GM23248 (cell line): ENCODE data around the gene RTN4RL1. TPM values are rescaled to one million over a fixed set of nuclear protein-coding genes. Genes with fewer than 3 reads are reported as not detected.
"Not testable (repeated sequence)": the region's sequence is repeated elsewhere in the genome, so short reads cannot be mapped to it uniquely, and the experiment has no call there.

Source experiments
- DNase-seq: peaks from one replicate; pipeline ENCODE4 v3.0.0-alpha.2; 2015
- H2AFZ ChIP-seq: fragments of 200-600 bp; sonication (generic); 2 replicates; pipeline ENCODE4 v1.6.1; 2016; ENCODE audit warnings: antibody characterized with exemption
- H3F3A ChIP-seq: fragments of 200-600 bp; sonication (generic); 2 replicates; pipeline ENCODE4 v1.6.1; 2016; ENCODE audit warnings: mild to moderate bottlenecking, antibody characterized with exemption, mixed run types; ENCODE audit not compliant: insufficient read depth
- H3K27ac ChIP-seq: fragments of 200-600 bp; sonication (generic); 2 replicates; pipeline ENCODE4 v1.5.1; 2016; ENCODE audit warnings: mild to moderate bottlenecking
- H3K27me3 ChIP-seq: fragments of 200-600 bp; sonication (generic); replicated peaks from 2 replicates; pipeline ENCODE4 v1.6.1; 2016; ENCODE audit warnings: mild to moderate bottlenecking; ENCODE audit not compliant: insufficient read depth
- H3K36me3 ChIP-seq: fragments of 200-600 bp; sonication (generic); 2 replicates; pipeline ENCODE4 v1.6.1; 2016; ENCODE audit warnings: low read depth, mild to moderate bottlenecking
- H3K4me1 ChIP-seq: fragments of 200-600 bp; sonication (generic); 2 replicates; pipeline ENCODE4 v1.6.1; 2016; ENCODE audit warnings: mild to moderate bottlenecking; ENCODE audit not compliant: insufficient read depth
- H3K4me2 ChIP-seq: fragments of 200-600 bp; sonication (generic); one replicate; pipeline ENCODE4 v1.6.1; 2016; ENCODE audit warnings: mild to moderate bottlenecking; ENCODE audit not compliant: unreplicated experiment
- H3K4me3 ChIP-seq: fragments of 200-600 bp; sonication (generic); 2 replicates; pipeline ENCODE4 v1.5.1; 2016; ENCODE audit warnings: mild to moderate bottlenecking
- H3K79me2 ChIP-seq: fragments of 200-600 bp; sonication (generic); 2 replicates; pipeline ENCODE4 v1.6.1; 2016; ENCODE audit warnings: mild to moderate bottlenecking; ENCODE audit not compliant: insufficient read depth
- H3K9ac ChIP-seq: fragments of 200-600 bp; sonication (generic); 2 replicates; pipeline ENCODE4 v1.6.1; 2016; ENCODE audit warnings: mild to moderate bottlenecking
- H3K9me2 ChIP-seq: fragments of 200-600 bp; sonication (generic); 2 replicates; pipeline ENCODE4 v1.6.1; 2016; ENCODE audit warnings: mixed run types, mild to moderate bottlenecking, moderate library complexity; ENCODE audit not compliant: insufficient read depth
- H3K9me3 ChIP-seq: fragments of 200-600 bp; sonication (generic); one replicate; pipeline ENCODE4 v1.6.1; 2017; ENCODE audit warnings: low read depth
- H4K20me1 ChIP-seq: fragments of 200-600 bp; sonication (generic); 2 replicates; pipeline ENCODE4 v1.6.0; 2016; ENCODE audit not compliant: insufficient read depth
- EZH2 ChIP-seq: fragments of 200-600 bp; sonication (generic); IDR thresholded peaks from 2 replicates; pipeline ENCODE4 v1.6.1; 2018; ENCODE audit warnings: antibody characterized with exemption, mild to moderate bottlenecking; ENCODE audit not compliant: insufficient read depth, poor library complexity, severe bottlenecking
- EZH2phosphoT487 ChIP-seq: fragments of 200-600 bp; sonication (generic); IDR thresholded peaks from 2 replicates; pipeline ENCODE4 v1.6.1; 2018; ENCODE audit warnings: antibody characterized with exemption, moderate library complexity, mild to moderate bottlenecking, low read depth; ENCODE audit not compliant: insufficient read depth
- WGBS, 2 experiments: methylation state at CpG; one replicate each; pipeline ENCODE4 v1.1.6; 2015 to 2017; ENCODE audit warnings: low lambda C conversion rate in 2 of 2, low coverage in 1 of 2; ENCODE audit errors: missing lambda C conversion rate in 2 of 2; 5-methylcytosine and 5-hydroxymethylcytosine counted together
- in situ Hi-C: fragments of 300-500 bp; cut with MboI; formaldehyde crosslinking; loops from 2 replicates; pipeline ENCODE4 v1.15.0; 2020
- polyA plus RNA-seq: library from polyadenylated mRNA; unstranded; fragments of >200 nt; fragmentation: Nextera tagmentation; extraction: Ambion mirVana; gene quantifications from 2 replicates; pipeline ENCODE4 v1.2.1, GENCODE V29; 2016
- total RNA-seq: library from RNA; depleted of rRNA; stranded (reverse); fragments of >200 nt; shearing (Covaris generic); gene quantifications from 2 replicates; pipeline ENCODE4 v1.2.3, GENCODE V29; 2014

RTN4RL1 gene
- total and polyA plus RNA-seq, 2 experiments from 2014 or later, result 0.22 TPM; not detected in 1

DNA sequence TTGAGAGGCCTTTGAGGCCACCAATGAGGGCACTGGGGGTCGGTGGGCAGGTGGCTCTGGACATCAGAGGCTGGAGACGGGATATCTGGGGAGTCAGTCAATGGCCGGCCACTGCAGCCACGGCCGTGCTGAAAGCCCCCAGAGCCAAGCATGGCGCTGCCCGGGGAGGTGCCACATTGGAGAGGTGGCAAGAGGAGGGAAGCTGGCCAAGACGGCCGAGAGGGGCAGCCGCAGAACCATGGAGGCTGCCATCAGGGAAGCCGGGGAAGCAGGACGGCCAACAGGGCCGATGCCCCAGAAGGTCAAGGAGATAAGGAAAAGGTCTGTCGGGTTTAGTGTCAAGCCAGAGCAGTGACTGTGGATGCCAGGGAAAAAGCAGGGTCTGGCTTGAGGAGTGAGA lies 9.8 kb downstream of the RTN4RL1 start:
- H3K4me3 ChIP-seq, result no peak overlapping the region

DNA sequence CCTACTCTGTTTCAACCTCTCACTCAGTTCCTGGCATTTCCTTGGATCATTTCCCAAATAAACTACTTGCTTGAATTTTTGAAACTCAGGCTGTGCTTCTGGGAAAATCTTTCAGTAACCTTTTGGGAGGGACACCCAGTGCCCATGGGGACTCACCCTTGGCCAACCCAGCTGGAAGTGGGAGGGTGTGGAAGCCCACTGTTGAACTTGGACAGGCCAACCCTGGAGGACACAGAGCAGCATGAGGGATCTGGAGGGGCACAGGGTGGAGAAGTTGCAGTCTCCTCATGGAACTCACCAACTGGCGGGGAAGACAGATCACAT lies 11.2 kb downstream of the RTN4RL1 start:
- TF ChIP-seq EZH2 (no peak), EZH2phosphoT487 (no peak)

More for the DNA sequence above, 9.8 kb downstream of the RTN4RL1 start:
- no peak overlapping the region for H3K4me2 ChIP-seq
- TF ChIP-seq EZH2, result no peak
- TF ChIP-seq EZH2phosphoT487, result no peak
- peaks cover 21% of the 10 kb centered on the region for H3K27me3 ChIP-seq
- H3K9me3 ChIP-seq, result no peaks in the 10 kb centered on the region
- no peaks in the 10 kb centered on the region for H3K9me2 ChIP-seq
- no peaks in the 10 kb centered on the region for H3K79me2 ChIP-seq
- WGBS, 2 experiments, result 71 to 79% methylated on average over 13 to 14 of the region's 14 CpGs
- H4K20me1 ChIP-seq, result no peaks in the 10 kb centered on the region
- peaks cover 7% of the 10 kb centered on the region; the same call in 1 of the 2 replicates for H3K4me1 ChIP-seq
- in situ Hi-C loops, result no loop called here
- 0 out of 2 replicates have a peak, but pooled peaks cover 8% of the 10 kb centered on the region for H3F3A ChIP-seq
- no peak overlapping the region for H3K9ac ChIP-seq
- H2AFZ ChIP-seq, result no peak overlapping the region
- H3K36me3 ChIP-seq, result no peaks in the 10 kb centered on the region
- H3K27ac ChIP-seq, result no peak overlapping the region
- DNase-seq, result no peak

DNA sequence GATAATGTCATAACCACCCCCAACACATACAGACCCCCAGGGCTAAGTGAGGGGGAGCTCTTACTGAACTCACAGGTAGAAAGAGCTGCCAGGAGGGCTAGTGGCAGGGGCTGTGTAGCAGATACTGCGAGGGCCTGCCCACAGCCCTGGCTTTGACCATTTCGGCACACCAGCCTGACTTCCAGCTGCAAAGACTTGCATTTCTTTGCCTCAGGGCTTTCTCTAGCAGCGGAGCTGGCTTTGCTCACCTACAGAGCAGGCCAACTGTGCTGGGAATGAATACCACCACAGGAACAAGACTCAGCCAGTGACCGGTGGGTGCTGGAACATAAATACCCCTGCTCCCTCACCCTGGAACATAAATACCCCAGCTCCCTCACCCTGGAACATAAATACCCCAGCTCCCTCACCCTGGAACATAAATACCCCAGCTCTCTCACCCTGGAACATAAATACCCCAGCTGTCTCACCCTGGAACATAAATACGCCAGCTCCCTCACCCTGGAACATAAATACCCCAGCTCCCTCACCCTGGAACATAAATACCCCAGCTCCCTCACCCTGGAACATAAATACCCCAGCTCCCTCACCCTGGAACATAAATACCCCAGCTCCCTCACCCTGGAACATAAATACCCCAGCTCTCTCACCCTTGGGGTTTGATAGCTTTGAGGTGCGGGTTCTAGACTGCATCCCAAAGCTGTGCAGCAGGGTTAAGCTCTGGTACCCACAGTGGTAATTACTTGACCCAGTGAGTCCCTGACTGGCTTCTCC lies 11.7 kb downstream of the RTN4RL1 start:
- H3K27ac ChIP-seq, H3K27me3 ChIP-seq, H3K9me3 ChIP-seq, H4K20me1 ChIP-seq, in situ Hi-C loops, H3K4me3 ChIP-seq, H3F3A ChIP-seq, H3K4me1 ChIP-seq, H3K36me3 ChIP-seq, H3K4me2 ChIP-seq, H3K9me2 ChIP-seq, H3K9ac ChIP-seq, H2AFZ ChIP-seq, H3K79me2 ChIP-seq, DNase-seq: not testable (repeated sequence)
- 92 to 95% methylated on average over 5 to 6 of the region's 6 CpGs for WGBS, 2 experiments

More for the DNA sequence above, 11.2 kb downstream of the RTN4RL1 start:
- Histone ChIP-seq H3F3A (0 out of 2 replicates have a peak, but pooled peaks cover 8% of the 10 kb centered on the region), H3K9me2 (no peaks in the 10 kb centered on the region), H3K4me2 (no peak overlapping the region), H4K20me1 (no peaks in the 10 kb centered on the region), H2AFZ (no peak overlapping the region), H3K27me3 (peaks cover 9% of the 10 kb centered on the region), H3K9ac (no peak overlapping the region), H3K36me3 (no peaks in the 10 kb centered on the region), H3K4me1 (peaks cover 7% of the 10 kb centered on the region; the same call in 1 of the 2 replicates), H3K4me3 (no peak overlapping the region), H3K27ac (no peak overlapping the region), H3K79me2 (no peaks in the 10 kb centered on the region), H3K9me3 (no peaks in the 10 kb centered on the region)
- 86 to 95% methylated on average over 1 of the region's 1 CpG for WGBS, 2 experiments
- no peak for DNase-seq
- in situ Hi-C loops, result no loop called here

DNA sequence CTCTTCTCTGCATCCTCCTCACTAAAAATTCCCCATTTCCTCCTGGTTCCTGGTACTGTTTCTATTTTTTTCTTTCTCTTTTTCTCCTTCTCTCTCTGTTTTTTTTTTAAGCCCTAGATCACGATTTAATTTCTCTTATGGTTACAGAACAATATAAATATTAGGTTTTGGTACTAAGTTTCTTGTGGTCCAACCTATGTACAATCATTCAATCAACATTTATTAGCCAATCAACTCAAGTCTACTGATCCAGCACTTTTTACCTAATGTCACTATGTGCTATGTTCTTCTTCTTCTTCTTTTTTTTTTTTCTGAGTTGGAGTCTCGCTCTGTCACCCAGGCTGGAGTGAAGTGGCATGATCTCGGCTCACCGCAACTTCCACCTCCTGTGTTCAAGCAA lies 12.6 kb downstream of the RTN4RL1 start:
- Histone ChIP-seq H3K4me1 (peaks cover 7% of the 10 kb centered on the region; the same call in 1 of the 2 replicates), H4K20me1 (no peaks in the 10 kb centered on the region), H3K4me2 (peak overlapping the region; percentile 31), H3K27me3 (no peaks in the 10 kb centered on the region), H3K79me2 (no peaks in the 10 kb centered on the region), H2AFZ (peak overlapping the region; percentile 79), H3K9ac (no peak overlapping the region), H3K36me3 (no peaks in the 10 kb centered on the region), H3K9me3 (no peaks in the 10 kb centered on the region), H3K4me3 (no peak overlapping the region), H3K9me2 (no peaks in the 10 kb centered on the region), H3F3A (0 out of 2 replicates have a peak, but pooled peaks cover 8% of the 10 kb centered on the region), H3K27ac (no peak overlapping the region)
- DNase-seq, result no peak
- no peak for TF ChIP-seq EZH2phosphoT487
- no peak for TF ChIP-seq EZH2
- in situ Hi-C loops, result no loop called here
- 92 to 93% methylated on average over 4 of the region's 4 CpGs for WGBS, 2 experiments
